H1 (cell line): ENCODE data around the gene MKI67. TPM values are rescaled to one million over a fixed set of nuclear protein-coding genes. Genes with fewer than 3 reads are reported as not detected.

Experiments
- BRCA1 ChIP-seq: IDR thresholded peaks from 2 replicates; pipeline ENCODE4 v1.6.1; 2012; ENCODE audit warnings: low read depth, low read length, improper control_type of control experiment
- CBX5 ChIP-seq: fragments of 300-800, 300-1000 bp; sonication (generic); IDR thresholded peaks from 2 replicates; pipeline ENCODE4 v1.7.1; 2016; ENCODE audit warnings: antibody characterized with exemption, low read length, low read depth
- CEBPB ChIP-seq: IDR thresholded peaks from 2 replicates; pipeline ENCODE4 v1.6.1; 2012; ENCODE audit warnings: low read depth, low read length
- CREB1 ChIP-seq: IDR thresholded peaks from 2 replicates; pipeline ENCODE4 v1.6.1; 2012; ENCODE audit warnings: inconsistent platforms
- CTBP2 ChIP-seq: IDR thresholded peaks from 2 replicates; pipeline ENCODE4 v1.7.0; 2011; ENCODE audit warnings: borderline replicate concordance, mild to moderate bottlenecking, moderate library complexity, mixed read lengths, low read length; ENCODE audit not compliant: insufficient read depth, insufficient read length
- EP300 ChIP-seq, 2 experiments: IDR thresholded peaks; 1 replicate in 1 of 2; 2 replicates in 1 of 2; pipeline ENCODE4 v1.6.1; 2011 to 2012; ENCODE audit warnings: low read depth in 2 of 2, low read length in 2 of 2, mild to moderate bottlenecking in 2 of 2, borderline replicate concordance in 1 of 2, inconsistent platforms in 1 of 2, moderate library complexity in 1 of 2
- HDAC6 ChIP-seq: IDR thresholded peaks from one replicate; pipeline ENCODE4 v1.7.1; 2012; ENCODE audit warnings: low read depth, mild to moderate bottlenecking, inconsistent platforms, low read length, moderate library complexity
- JUN ChIP-seq: IDR thresholded peaks from 2 replicates; pipeline ENCODE4 v1.6.1; 2011; ENCODE audit warnings: low read depth, mild to moderate bottlenecking, improper control_type of control experiment, low read length
- POLR2AphosphoS5 ChIP-seq: IDR thresholded peaks from 2 replicates; pipeline ENCODE4 v1.6.1; 2011; ENCODE audit warnings: low read depth, low read length
- RAD21 ChIP-seq, 2 experiments: IDR thresholded peaks in 1 of 2; conservative IDR thresholded peaks in 1 of 2; 2 replicates each; pipeline ENCODE4 v1.6.1; 2011; ENCODE audit warnings: low read depth in 2 of 2, low read length in 2 of 2, improper control_type of control experiment in 1 of 2, inconsistent platforms in 1 of 2, mild to moderate bottlenecking in 1 of 2, moderate library complexity in 1 of 2
- RBBP5 ChIP-seq: IDR thresholded peaks from 2 replicates; pipeline ENCODE4 v1.7.1; 2012; ENCODE audit warnings: low read depth, mild to moderate bottlenecking, inconsistent platforms, low read length, moderate library complexity, borderline replicate concordance
- RXRA ChIP-seq: IDR thresholded peaks from 2 replicates; pipeline ENCODE4 v1.6.1; 2011; ENCODE audit warnings: low read depth, mild to moderate bottlenecking, low read length, moderate library complexity; ENCODE audit not compliant: insufficient read depth
- SP1 ChIP-seq: IDR thresholded peaks from 2 replicates; pipeline ENCODE4 v1.6.1; 2011; ENCODE audit warnings: low read depth, low read length
- SP2 ChIP-seq: IDR thresholded peaks from 2 replicates; pipeline ENCODE4 v1.6.1; 2012; ENCODE audit warnings: mild to moderate bottlenecking, low read length, inconsistent platforms
- TAF1 ChIP-seq: IDR thresholded peaks from 2 replicates; pipeline ENCODE4 v1.6.1; 2011; ENCODE audit warnings: mild to moderate bottlenecking, low read depth, low read length
- ZNF274 ChIP-seq: IDR thresholded peaks from 2 replicates; pipeline ENCODE4 v1.7.0; 2012; ENCODE audit warnings: low read length, borderline replicate concordance; ENCODE audit errors: extremely low read depth
- polyA plus RNA-seq, 7 experiments: library from polyadenylated mRNA; depleted of rRNA in 3 of 7; stranded (reverse) in 5 of 7; unstranded in 2 of 7; fragments of >200 nt in 5 of 7; fragments of 200-250 nt in 2 of 7; gene quantifications; 1 replicate in 5 of 7; 2 replicates in 1 of 7; 4 replicates in 1 of 7; pipeline versions ENCODE4 v1.2.1 to v1.2.3, GENCODE V29; 2011 to 2013; ENCODE audit warnings: missing spikeins in 2 of 7, mixed read lengths in 2 of 7
- total RNA-seq: library from RNA; stranded (reverse); fragmentation: NEBNext Ultra II Directional; extraction: Animal tissue kit (Norgen Biotek cat#: 25700); gene quantifications from 2 replicates; pipeline ENCODE4 v1.2.1, GENCODE V29; 2021

Gene MKI67
- total and polyA plus RNA-seq, 2 of the 8 experiments (the other 6 are each of a cell fraction or from before 2014, with no cell fraction given): 15.8 to 85.1 TPM

GRCh38 chr10:128150045-128150493 is 23.8 kb upstream of the MKI67 start (continued):
- TF ChIP-seq RAD21 (IDR thresholded peaks at IDR 0.05 in 1 of 2, conservative IDR thresholded peaks at IDR 0.05 in 1 of 2; ENCODE audit: low read depth in 2 of 2, low read length in 2 of 2): peak; percentile 68 to 84
- TF ChIP-seq POLR2AphosphoS5: no peak
- no peak for TF ChIP-seq HDAC6
- no peak for TF ChIP-seq CTBP2
- TF ChIP-seq BRCA1: no peak; the same call in 1 of the 2 replicates
- no peak for TF ChIP-seq SP1
- peak; percentile 45; the same call in 1 of the 2 replicates for TF ChIP-seq TAF1
- no peak; the same call in 1 of the 2 replicates for TF ChIP-seq CEBPB
- TF ChIP-seq RBBP5: peak; percentile 35; the same call in 1 of the 2 replicates
- no peak for TF ChIP-seq CBX5
- TF ChIP-seq ZNF274: no peak
- peak in 1 of 2 experiments; percentile 67; a peak in 1 of 3 replicates for TF ChIP-seq EP300 (IDR thresholded peaks at IDR 0.05; ENCODE audit: borderline replicate concordance in 1 of 2, low read depth in 2 of 2, low read length in 2 of 2)
- no peak for TF ChIP-seq SP2
- no peak for TF ChIP-seq RXRA
- no peak for TF ChIP-seq JUN
- peak; percentile 51; the same call in 1 of the 2 replicates for TF ChIP-seq CREB1
